Neutrophil (primary cell): Measurements from ENCODE around the gene SORCS2.
"Not testable (repeated sequence)": the region's sequence is repeated elsewhere in the genome, so short reads cannot be mapped to it uniquely, and the experiment has no call there.

Source experiments
- H3K27ac ChIP-seq: fragments of 200-600 bp; sonication (generic); 2 replicates; pipeline ENCODE4 v1.5.1; 2016; ENCODE audit warnings: mild to moderate bottlenecking, moderate library complexity
- H3K27me3 ChIP-seq: fragments of 200-600 bp; sonication (generic); 2 replicates; pipeline ENCODE4 v1.6.0; 2016; ENCODE audit warnings: mild to moderate bottlenecking
- H3K36me3 ChIP-seq: fragments of 200-600 bp; sonication (generic); 2 replicates; pipeline ENCODE4 v1.5.1; 2017
- H3K4me1 ChIP-seq, 2 experiments: fragments of 200-600 bp in 1 of 2; sonication (generic) in 1 of 2; 1 replicate in 1 of 2; 2 replicates in 1 of 2; pipeline versions ENCODE4 v1.5.1 to v1.6.1; 2013 to 2016; ENCODE audit warnings: low read depth in 1 of 2, low read length in 1 of 2, mild to moderate bottlenecking in 1 of 2, moderate library complexity in 1 of 2; ENCODE audit not compliant: control insufficient read depth in 1 of 2, insufficient read depth in 1 of 2
- H3K4me3 ChIP-seq, 2 experiments: fragments of 200-600 bp in 1 of 2; sonication (generic) in 1 of 2; 1 replicate in 1 of 2; 2 replicates in 1 of 2; pipeline ENCODE4 v1.5.1; 2013 to 2016; ENCODE audit warnings: low read depth in 1 of 2, low read length in 1 of 2, mild to moderate bottlenecking in 1 of 2, moderate library complexity in 1 of 2
- H3K9me3 ChIP-seq: fragments of 200-600 bp; sonication (generic); 2 replicates; pipeline ENCODE4 v1.5.1; 2016
- TF ChIP-seq, protein P1 (sequence below): fragments of 200-600 bp; sonication (generic); IDR thresholded peaks from 2 replicates; pipeline ENCODE4 v1.5.1; 2016; ENCODE audit warnings: antibody characterized with exemption

SORCS2 gene

DNA sequence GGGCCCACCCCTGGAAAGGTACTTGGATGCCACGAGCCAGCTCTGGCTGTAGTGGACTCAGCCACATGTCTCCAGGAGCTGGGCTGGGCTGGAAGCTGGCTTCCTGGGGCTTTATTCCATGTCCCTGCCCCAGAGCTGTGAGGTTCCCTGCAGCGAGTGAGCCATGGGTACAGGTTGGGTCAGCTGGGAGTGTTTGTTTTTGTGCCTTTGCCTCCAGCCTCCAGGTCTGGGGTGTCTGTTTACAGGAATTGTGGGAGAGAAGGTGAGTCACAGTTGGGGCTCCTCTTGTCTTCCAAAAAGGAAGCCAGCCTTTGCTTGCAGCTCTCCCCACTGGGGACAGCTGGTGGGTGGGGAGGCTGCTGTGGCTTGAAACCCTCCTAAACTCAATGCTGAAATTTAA, 21.5 kb downstream of the SORCS2 start:
- Histone ChIP-seq H3K27ac (no peak overlapping the region), H3K4me3 (no peak overlapping the region), H3K4me1 (no peaks in the 10 kb centered on the region), H3K27me3 (no peaks in the 10 kb centered on the region), H3K36me3 (no peaks in the 10 kb centered on the region), H3K9me3 (no peaks in the 10 kb centered on the region)
- TF ChIP-seq, protein P1, sequence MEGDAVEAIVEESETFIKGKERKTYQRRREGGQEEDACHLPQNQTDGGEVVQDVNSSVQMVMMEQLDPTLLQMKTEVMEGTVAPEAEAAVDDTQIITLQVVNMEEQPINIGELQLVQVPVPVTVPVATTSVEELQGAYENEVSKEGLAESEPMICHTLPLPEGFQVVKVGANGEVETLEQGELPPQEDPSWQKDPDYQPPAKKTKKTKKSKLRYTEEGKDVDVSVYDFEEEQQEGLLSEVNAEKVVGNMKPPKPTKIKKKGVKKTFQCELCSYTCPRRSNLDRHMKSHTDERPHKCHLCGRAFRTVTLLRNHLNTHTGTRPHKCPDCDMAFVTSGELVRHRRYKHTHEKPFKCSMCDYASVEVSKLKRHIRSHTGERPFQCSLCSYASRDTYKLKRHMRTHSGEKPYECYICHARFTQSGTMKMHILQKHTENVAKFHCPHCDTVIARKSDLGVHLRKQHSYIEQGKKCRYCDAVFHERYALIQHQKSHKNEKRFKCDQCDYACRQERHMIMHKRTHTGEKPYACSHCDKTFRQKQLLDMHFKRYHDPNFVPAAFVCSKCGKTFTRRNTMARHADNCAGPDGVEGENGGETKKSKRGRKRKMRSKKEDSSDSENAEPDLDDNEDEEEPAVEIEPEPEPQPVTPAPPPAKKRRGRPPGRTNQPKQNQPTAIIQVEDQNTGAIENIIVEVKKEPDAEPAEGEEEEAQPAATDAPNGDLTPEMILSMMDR, result no peak

- H3K4me1 ChIP-seq, result no peaks in the 10 kb centered on the region
- no peaks in the 10 kb centered on the region for H3K9me3 ChIP-seq
- H3K4me3 ChIP-seq, result no peak overlapping the region
- H3K36me3 ChIP-seq, result no peaks in the 10 kb centered on the region
- no peaks in the 10 kb centered on the region for H3K27me3 ChIP-seq
- TF ChIP-seq, protein P1, result no peak
- no peak overlapping the region for H3K27ac ChIP-seq
Measured at GRCh38 chr4:7214359-7214758, 22.0 kb downstream of the SORCS2 start.

GRCh38 chr4:7215187-7215586, 22.8 kb downstream of the SORCS2 start:
- H3K27me3 ChIP-seq, H3K4me1 ChIP-seq, H3K4me3 ChIP-seq, H3K27ac ChIP-seq, H3K36me3 ChIP-seq, H3K9me3 ChIP-seq: not testable (repeated sequence)

- H3K4me3 ChIP-seq, result no peak overlapping the region
- no peaks in the 10 kb centered on the region for H3K36me3 ChIP-seq
- TF ChIP-seq, protein P1, result no peak
- no peak overlapping the region for H3K27ac ChIP-seq
- H3K4me1 ChIP-seq, result no peaks in the 10 kb centered on the region
- H3K9me3 ChIP-seq, result no peaks in the 10 kb centered on the region
- H3K27me3 ChIP-seq, result no peaks in the 10 kb centered on the region
Measured at GRCh38 chr4:7217039-7217438, 24.7 kb downstream of the SORCS2 start.

DNA sequence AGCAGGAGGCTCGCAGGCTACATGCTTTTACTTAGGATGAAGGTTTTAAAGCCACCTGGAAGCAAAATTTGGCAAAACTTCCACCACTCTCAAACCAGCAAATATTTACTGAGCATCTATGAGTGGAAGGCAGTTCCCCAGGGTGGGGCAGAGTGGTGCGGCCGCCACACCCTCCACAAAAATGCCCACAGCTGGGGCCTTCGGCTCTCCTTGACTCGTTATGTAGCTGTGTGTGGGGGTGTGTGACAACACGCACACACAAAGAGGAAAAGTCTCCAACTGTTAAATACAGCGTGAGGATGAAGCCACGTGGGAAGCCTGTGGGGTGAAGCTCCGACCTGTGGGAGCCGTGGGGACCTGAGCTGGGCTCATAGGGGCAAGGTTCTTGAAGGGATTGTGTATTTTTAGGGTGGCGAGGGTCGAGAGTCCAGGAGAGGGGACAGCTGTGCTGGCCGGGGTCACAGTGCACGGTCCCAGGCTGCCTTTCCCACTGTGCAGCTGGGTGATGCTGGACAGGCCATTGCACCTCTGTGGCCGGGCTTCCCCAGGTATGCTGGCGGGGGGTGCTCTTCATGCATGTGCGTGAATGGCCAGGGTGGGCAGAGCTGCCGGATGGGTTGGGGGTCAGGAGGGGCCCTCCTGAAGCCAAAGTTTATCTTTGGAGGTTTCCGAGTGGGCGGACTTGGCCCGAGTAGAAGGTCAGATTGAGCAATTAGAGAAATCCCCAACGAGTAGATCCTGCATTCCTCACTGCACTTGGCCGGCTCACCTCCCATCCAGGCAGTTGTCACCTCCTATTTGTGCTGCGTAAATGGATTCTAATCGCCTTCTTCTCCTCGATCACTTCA, 25.4 kb downstream of the SORCS2 start:
- Histone ChIP-seq H3K27ac (no peak overlapping the region), H3K4me1 (no peaks in the 10 kb centered on the region), H3K27me3 (no peaks in the 10 kb centered on the region), H3K9me3 (no peaks in the 10 kb centered on the region), H3K4me3 (no peak overlapping the region), H3K36me3 (no peaks in the 10 kb centered on the region)
- TF ChIP-seq, protein P1, result no peak

DNA sequence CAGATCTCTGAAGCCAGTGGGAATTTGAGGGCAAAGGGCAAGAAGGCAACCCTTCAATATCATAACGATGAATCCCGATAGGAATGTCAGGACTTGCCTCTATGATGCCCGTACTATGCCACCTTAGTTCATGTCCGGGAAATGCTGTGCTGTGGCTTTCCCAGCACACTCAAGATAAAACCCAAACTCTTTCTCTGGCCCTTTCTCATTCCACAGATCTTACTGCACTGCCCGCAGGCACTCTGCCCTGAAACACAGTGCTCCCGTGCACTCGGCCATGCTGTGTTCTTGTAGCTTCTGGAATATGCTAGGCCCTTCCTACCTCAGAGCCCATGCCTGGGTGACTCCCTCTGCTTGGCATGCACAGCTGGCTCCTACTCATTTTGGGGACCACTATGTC, 26.3 kb downstream of the SORCS2 start:
- Histone ChIP-seq H3K27ac (no peak overlapping the region), H3K9me3 (no peaks in the 10 kb centered on the region), H3K27me3 (no peaks in the 10 kb centered on the region), H3K36me3 (no peaks in the 10 kb centered on the region), H3K4me1 (no peaks in the 10 kb centered on the region), H3K4me3 (no peak overlapping the region)
- TF ChIP-seq, protein P1, result no peak
